Measurements from ENCODE around the gene EPG5. TPM values are rescaled to one million over a fixed set of nuclear protein-coding genes. Genes with fewer than 3 reads are reported as not detected.

Gene EPG5
- polyA plus RNA-seq, 1 of the 3 experiments (the other 2 are of a cell fraction) = 13.6 TPM

DNA sequence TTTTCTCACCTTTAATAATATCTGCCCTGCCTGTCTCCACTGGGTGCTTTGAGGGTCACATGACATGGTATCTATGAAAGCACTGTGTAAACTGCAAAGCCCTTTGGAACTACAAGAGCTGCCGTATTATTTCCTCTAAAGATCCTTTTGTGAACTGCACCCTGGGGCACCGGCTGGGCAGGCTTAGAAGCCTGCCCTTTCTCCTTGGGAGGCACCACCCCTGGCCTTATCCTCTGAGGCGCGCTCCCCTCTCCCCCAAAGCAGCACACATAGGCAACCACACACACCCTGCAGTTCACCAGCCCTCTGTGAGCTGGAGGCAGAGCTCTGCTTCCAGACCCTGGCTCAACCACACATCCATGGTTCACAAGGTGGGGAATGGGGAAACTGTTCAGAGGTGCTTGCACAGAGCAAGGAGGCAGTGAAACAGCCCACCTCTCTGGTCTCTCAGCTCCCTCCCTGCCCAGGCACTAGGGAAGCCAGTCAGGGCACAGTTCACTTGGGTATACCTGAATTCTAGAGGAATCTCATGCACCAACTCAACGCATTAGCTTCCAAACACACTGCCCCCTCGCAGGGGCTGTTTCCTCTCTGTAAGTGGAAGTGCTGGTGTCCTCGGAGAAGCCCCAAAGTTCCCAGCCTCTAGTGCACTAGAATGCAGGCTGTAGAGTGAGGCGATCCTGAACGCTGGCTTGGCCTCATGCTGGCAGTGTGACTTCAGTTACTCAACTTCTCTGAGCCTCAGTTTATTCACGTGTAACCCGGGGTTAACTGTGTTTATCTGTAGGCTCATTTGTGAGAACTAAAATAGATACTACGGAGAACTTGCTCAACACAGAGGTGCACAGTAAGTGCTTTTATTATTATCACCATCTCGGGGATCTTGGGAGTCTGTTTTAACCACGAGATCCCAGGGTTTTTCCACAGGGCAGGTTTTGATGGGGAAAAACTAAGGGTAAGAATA, 130.6 kb downstream of the EPG5 start:
- no peak overlapping the region for H2AFZ ChIP-seq (ENCODE audit: low read depth)
- no peaks in the 10 kb centered on the region for H3K79me2 ChIP-seq (ENCODE audit: insufficient read depth)
- H3K4me2 ChIP-seq = no peak overlapping the region
- no peak for DNase-seq
- no peaks in the 10 kb centered on the region for H3F3A ChIP-seq (replicated peaks; ENCODE audit: insufficient read depth)
- POLR2A ChIA-PET = no interaction called here
- CTCF ChIA-PET = interaction anchor here (0.8 to 3.7 kb wide), 2 partner anchors 113 to 172 kb away, joined by 3 to 29 read pairs; partner anchors contain the start of gene SLC14A1
- no peaks in the 10 kb centered on the region for H4K20me1 ChIP-seq (ENCODE audit: insufficient read depth)
- H3K27me3 ChIP-seq (ENCODE audit: insufficient read depth) = no peaks in the 10 kb centered on the region
- no peak overlapping the region for H3K27ac ChIP-seq (ENCODE audit: low read depth in 2 of 2, low read length in 1 of 2)
- H3K4me3 ChIP-seq (ENCODE audit: low read depth in 2 of 2, low read length in 1 of 2) = no peak overlapping the region
- no peak overlapping the region for H3K9ac ChIP-seq
- H3K36me3 ChIP-seq (replicated peaks in 1 of 2; ENCODE audit: control insufficient read depth in 1 of 2, insufficient read depth in 2 of 2, low read length in 1 of 2) = no peaks in the 10 kb centered on the region
- H3K4me1 ChIP-seq (ENCODE audit: control insufficient read depth in 1 of 2, insufficient read depth in 2 of 2, low read depth in 1 of 2, low read length in 1 of 2) = peaks cover 15 to 18% of the 10 kb centered on the region in 2 experiments; a peak in 2 of 4 replicates
- TF ChIP-seq GABPA (IDR thresholded peaks at IDR 0.05; ENCODE audit: low read depth) = no peak
- TF ChIP-seq RXRA (IDR thresholded peaks at IDR 0.05; ENCODE audit: borderline replicate concordance, low read depth) = no peak
- no peak for TF ChIP-seq TEAD4 (IDR thresholded peaks at IDR 0.05; ENCODE audit: borderline replicate concordance, insufficient read depth)
- TF ChIP-seq IRF3 (IDR thresholded peaks at IDR 0.05; ENCODE audit: low read depth, low read length) = no peak
- TF ChIP-seq, protein P1, sequence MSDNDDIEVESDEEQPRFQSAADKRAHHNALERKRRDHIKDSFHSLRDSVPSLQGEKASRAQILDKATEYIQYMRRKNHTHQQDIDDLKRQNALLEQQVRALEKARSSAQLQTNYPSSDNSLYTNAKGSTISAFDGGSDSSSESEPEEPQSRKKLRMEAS (IDR thresholded peaks at IDR 0.05; ENCODE audit: low read depth) = no peak
- TF ChIP-seq POLR2AphosphoS5 (IDR thresholded peaks at IDR 0.05; ENCODE audit: low read depth, low read length) = no peak
- TF ChIP-seq TCF12 (IDR thresholded peaks at IDR 0.05) = no peak
- TF ChIP-seq ZBTB33 (IDR thresholded peaks at IDR 0.05; ENCODE audit: borderline replicate concordance, low read depth) = no peak
- TF ChIP-seq PBX3 (IDR thresholded peaks at IDR 0.05) = no peak
- no peaks in the 10 kb centered on the region for H3K9me2 ChIP-seq
- H3K9me3 ChIP-seq = no peaks in the 10 kb centered on the region
- 85% methylated on average over 14 of the region's 14 CpGs for WGBS (ENCODE audit: low lambda C conversion rate)

GRCh38 chr18:45835057-45835636, 132.0 kb downstream of the EPG5 start:
- DNase-seq = no peak
- Histone ChIP-seq H3K4me2 (no peak overlapping the region), H3K9me2 (no peaks in the 10 kb centered on the region), H3K4me3 (ENCODE audit: low read depth in 2 of 2, low read length in 1 of 2) (no peak overlapping the region), H3K27ac (ENCODE audit: low read depth in 2 of 2, low read length in 1 of 2) (no peak overlapping the region), H3F3A (replicated peaks; ENCODE audit: insufficient read depth) (no peaks in the 10 kb centered on the region), H3K27me3 (ENCODE audit: insufficient read depth) (no peaks in the 10 kb centered on the region), H3K36me3 (replicated peaks in 1 of 2; ENCODE audit: control insufficient read depth in 1 of 2, insufficient read depth in 2 of 2, low read length in 1 of 2) (no peaks in the 10 kb centered on the region), H3K4me1 (ENCODE audit: control insufficient read depth in 1 of 2, insufficient read depth in 2 of 2, low read depth in 1 of 2, low read length in 1 of 2) (peaks cover 13 to 15% of the 10 kb centered on the region in 2 experiments; a peak in 2 of 4 replicates), H3K79me2 (ENCODE audit: insufficient read depth) (no peaks in the 10 kb centered on the region), H3K9ac (no peak overlapping the region), H4K20me1 (ENCODE audit: insufficient read depth) (no peaks in the 10 kb centered on the region), H2AFZ (ENCODE audit: low read depth) (no peak overlapping the region), H3K9me3 (no peaks in the 10 kb centered on the region)
- WGBS (ENCODE audit: low lambda C conversion rate) = 55% methylated on average over 3 of the region's 3 CpGs
- ChIA-PET POLR2A (no interaction called here), CTCF (interaction anchor here (0.7 to 1.1 kb wide), 3 partner anchors 15 to 113 kb away, joined by 3 read pairs; no protein-coding TSS in a partner anchor)
- TF ChIP-seq, protein P1 (IDR thresholded peaks at IDR 0.05; ENCODE audit: low read depth) = no peak
- TF ChIP-seq SMC3 (IDR thresholded peaks at IDR 0.05; ENCODE audit: low read depth, low read length) = no peak
- TF ChIP-seq RCOR1 (IDR thresholded peaks at IDR 0.05; ENCODE audit: low read length) = no peak
- TF ChIP-seq SIN3A (IDR thresholded peaks at IDR 0.05; ENCODE audit: borderline replicate concordance, low read depth, low read length) = no peak
- no peak for TF ChIP-seq FOXM1 (IDR thresholded peaks at IDR 0.05; ENCODE audit: low read depth)
- TF ChIP-seq GABPA (IDR thresholded peaks at IDR 0.05; ENCODE audit: low read depth) = no peak
- TF ChIP-seq RFX5 (IDR thresholded peaks at IDR 0.05; ENCODE audit: low read length) = no peak
- no peak for TF ChIP-seq ZBTB33 (IDR thresholded peaks at IDR 0.05; ENCODE audit: borderline replicate concordance, low read depth)
- no peak for TF ChIP-seq CTCF (IDR thresholded peaks at IDR 0.05)
- no peak for TF ChIP-seq TEAD4 (IDR thresholded peaks at IDR 0.05; ENCODE audit: borderline replicate concordance, insufficient read depth)

All from SK-N-SH (cell line).